GM19395 (cell line): Measurements from ENCODE around the gene FMN2.
A peak's percentile ranks its signal among the peaks of the same experiment; 100 is the strongest.
"Not testable (repeated sequence)": the region's sequence is repeated elsewhere in the genome, so short reads cannot be mapped to it uniquely, and the experiment has no call there.

Source experiments
- ATAC-seq: cut with Tn5 transposase; IDR thresholded peaks from one replicate; pipeline ENCODE4 v1.9.1; 2021; ENCODE audit warnings: mild to moderate bottlenecking, moderate library complexity; ENCODE audit not compliant: unreplicated experiment

Gene FMN2

GRCh38 chr1:240295811-240296210 is 204.1 kb downstream of the FMN2 start:
- ATAC-seq, result peak; percentile 57

GRCh38 chr1:240304466-240304865 is 212.8 kb downstream of the FMN2 start:
- no peak for ATAC-seq

- no peak for ATAC-seq
Measured at GRCh38 chr1:240306673-240307072, 215.0 kb downstream of the FMN2 start.

GRCh38 chr1:240308096-240308495 is 216.4 kb downstream of the FMN2 start:
- ATAC-seq, result no peak

- no peak for ATAC-seq
Measured at GRCh38 chr1:240309769-240310168, 218.1 kb downstream of the FMN2 start.

- ATAC-seq, result no peak
Measured at GRCh38 chr1:240310226-240310925, 218.7 kb downstream of the FMN2 start.

- ATAC-seq, result no peak
Measured at GRCh38 chr1:240312872-240313271, 221.2 kb downstream of the FMN2 start.

GRCh38 chr1:240314845-240315801 is 223.4 kb downstream of the FMN2 start:
- ATAC-seq, result no peak

- no peak for ATAC-seq
Measured at GRCh38 chr1:240319998-240320397, 228.3 kb downstream of the FMN2 start.

- ATAC-seq, result no peak
Measured at GRCh38 chr1:240320659-240321058, 229.0 kb downstream of the FMN2 start.

GRCh38 chr1:240322943-240323342 is 231.3 kb downstream of the FMN2 start:
- ATAC-seq, result no peak

- not testable (repeated sequence) for ATAC-seq
Measured at GRCh38 chr1:240328382-240328781, 236.7 kb downstream of the FMN2 start.

- ATAC-seq, result no peak
Measured at GRCh38 chr1:240329443-240329842, 237.8 kb downstream of the FMN2 start.

GRCh38 chr1:240332672-240333071 is 241.0 kb downstream of the FMN2 start:
- no peak for ATAC-seq

- ATAC-seq, result no peak
Measured at GRCh38 chr1:240337781-240338180, 246.1 kb downstream of the FMN2 start.

GRCh38 chr1:240338837-240339236 is 247.2 kb downstream of the FMN2 start:
- ATAC-seq, result no peak

GRCh38 chr1:240341365-240342250 is 249.9 kb downstream of the FMN2 start:
- ATAC-seq, result no peak

GRCh38 chr1:240342251-240342625 is 250.6 kb downstream of the FMN2 start:
- ATAC-seq, result no peak

GRCh38 chr1:240343045-240343444 is 251.4 kb downstream of the FMN2 start:
- ATAC-seq, result no peak

- no peak for ATAC-seq
Measured at GRCh38 chr1:240343966-240344365, 252.3 kb downstream of the FMN2 start.

GRCh38 chr1:240344918-240345317 is 253.2 kb downstream of the FMN2 start:
- no peak for ATAC-seq
